Measurements from ENCODE around the gene MIER2. TPM values are rescaled to one million over a fixed set of nuclear protein-coding genes. Genes with fewer than 3 reads are reported as not detected.

Gene MIER2
- polyA plus RNA-seq, 1 of the 3 experiments (the other 2 are of a cell fraction), result 15.9 TPM

DNA sequence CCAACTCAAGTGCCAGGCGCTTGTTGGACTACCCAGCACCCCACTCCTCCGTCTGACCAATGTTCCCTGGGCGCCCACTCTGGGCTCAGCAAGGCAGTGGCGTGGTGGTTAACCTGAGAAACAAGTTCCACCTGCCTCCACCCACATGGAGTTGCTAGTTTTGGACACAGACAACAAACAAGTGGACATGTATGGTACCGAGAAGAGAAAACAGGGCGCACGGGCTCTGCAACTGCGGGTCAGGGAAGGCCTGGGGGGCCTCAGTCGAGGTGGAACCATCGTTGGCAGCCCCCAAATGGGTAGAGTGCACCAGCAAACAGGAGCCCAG, 2.5 kb downstream of the MIER2 start:
- POLR2A ChIA-PET, result no interaction called here
- TF ChIP-seq TEAD4 (IDR thresholded peaks at IDR 0.05; ENCODE audit: borderline replicate concordance, insufficient read depth), result no peak
- TF ChIP-seq EP300 (IDR thresholded peaks at IDR 0.05; ENCODE audit: borderline replicate concordance in 1 of 2, low read depth in 1 of 2, low read length in 1 of 2), result no peak
- TF ChIP-seq JUND (IDR thresholded peaks at IDR 0.05), result no peak
- TF ChIP-seq, protein P1, sequence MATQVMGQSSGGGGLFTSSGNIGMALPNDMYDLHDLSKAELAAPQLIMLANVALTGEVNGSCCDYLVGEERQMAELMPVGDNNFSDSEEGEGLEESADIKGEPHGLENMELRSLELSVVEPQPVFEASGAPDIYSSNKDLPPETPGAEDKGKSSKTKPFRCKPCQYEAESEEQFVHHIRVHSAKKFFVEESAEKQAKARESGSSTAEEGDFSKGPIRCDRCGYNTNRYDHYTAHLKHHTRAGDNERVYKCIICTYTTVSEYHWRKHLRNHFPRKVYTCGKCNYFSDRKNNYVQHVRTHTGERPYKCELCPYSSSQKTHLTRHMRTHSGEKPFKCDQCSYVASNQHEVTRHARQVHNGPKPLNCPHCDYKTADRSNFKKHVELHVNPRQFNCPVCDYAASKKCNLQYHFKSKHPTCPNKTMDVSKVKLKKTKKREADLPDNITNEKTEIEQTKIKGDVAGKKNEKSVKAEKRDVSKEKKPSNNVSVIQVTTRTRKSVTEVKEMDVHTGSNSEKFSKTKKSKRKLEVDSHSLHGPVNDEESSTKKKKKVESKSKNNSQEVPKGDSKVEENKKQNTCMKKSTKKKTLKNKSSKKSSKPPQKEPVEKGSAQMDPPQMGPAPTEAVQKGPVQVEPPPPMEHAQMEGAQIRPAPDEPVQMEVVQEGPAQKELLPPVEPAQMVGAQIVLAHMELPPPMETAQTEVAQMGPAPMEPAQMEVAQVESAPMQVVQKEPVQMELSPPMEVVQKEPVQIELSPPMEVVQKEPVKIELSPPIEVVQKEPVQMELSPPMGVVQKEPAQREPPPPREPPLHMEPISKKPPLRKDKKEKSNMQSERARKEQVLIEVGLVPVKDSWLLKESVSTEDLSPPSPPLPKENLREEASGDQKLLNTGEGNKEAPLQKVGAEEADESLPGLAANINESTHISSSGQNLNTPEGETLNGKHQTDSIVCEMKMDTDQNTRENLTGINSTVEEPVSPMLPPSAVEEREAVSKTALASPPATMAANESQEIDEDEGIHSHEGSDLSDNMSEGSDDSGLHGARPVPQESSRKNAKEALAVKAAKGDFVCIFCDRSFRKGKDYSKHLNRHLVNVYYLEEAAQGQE (IDR thresholded peaks at IDR 0.05; ENCODE audit: low read depth, low read length), result no peak
- TF ChIP-seq, protein P2, sequence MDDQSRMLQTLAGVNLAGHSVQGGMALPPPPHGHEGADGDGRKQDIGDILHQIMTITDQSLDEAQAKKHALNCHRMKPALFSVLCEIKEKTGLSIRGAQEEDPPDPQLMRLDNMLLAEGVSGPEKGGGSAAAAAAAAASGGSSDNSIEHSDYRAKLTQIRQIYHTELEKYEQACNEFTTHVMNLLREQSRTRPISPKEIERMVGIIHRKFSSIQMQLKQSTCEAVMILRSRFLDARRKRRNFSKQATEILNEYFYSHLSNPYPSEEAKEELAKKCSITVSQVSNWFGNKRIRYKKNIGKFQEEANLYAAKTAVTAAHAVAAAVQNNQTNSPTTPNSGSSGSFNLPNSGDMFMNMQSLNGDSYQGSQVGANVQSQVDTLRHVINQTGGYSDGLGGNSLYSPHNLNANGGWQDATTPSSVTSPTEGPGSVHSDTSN (IDR thresholded peaks at IDR 0.05), result no peak
- no peak for TF ChIP-seq MEF2A (IDR thresholded peaks at IDR 0.05; ENCODE audit: borderline replicate concordance, low read depth)
- TF ChIP-seq NFIC (IDR thresholded peaks at IDR 0.05; ENCODE audit: borderline replicate concordance), result no peak
- no peak for TF ChIP-seq GATA2 (CRISPR knock-in tag; IDR thresholded peaks at IDR 0.05)
- no peak for TF ChIP-seq TCF12 (IDR thresholded peaks at IDR 0.05)
- TF ChIP-seq RXRA (IDR thresholded peaks at IDR 0.05; ENCODE audit: borderline replicate concordance, low read depth), result no peak
- no peak for TF ChIP-seq RCOR1 (IDR thresholded peaks at IDR 0.05; ENCODE audit: low read length)
- no peak for TF ChIP-seq EZH2phosphoT487 (IDR thresholded peaks at IDR 0.05; ENCODE audit: borderline replicate concordance, low read depth)
- TF ChIP-seq ELF1 (IDR thresholded peaks at IDR 0.05), result no peak
- DNase-seq, result no peak
- Histone ChIP-seq H4K20me1 (ENCODE audit: insufficient read depth) (peaks cover 58% of the 10 kb centered on the region), H3K79me2 (ENCODE audit: insufficient read depth) (peaks cover 71% of the 10 kb centered on the region), H3K4me2 (peak overlapping the region; percentile 95), H3K9me3 (no peaks in the 10 kb centered on the region), H3K36me3 (replicated peaks in 1 of 2; ENCODE audit: control insufficient read depth in 1 of 2, insufficient read depth in 2 of 2, low read length in 1 of 2) (peaks cover 7 to 9% of the 10 kb centered on the region in 2 experiments), H3F3A (replicated peaks; ENCODE audit: insufficient read depth) (no peaks in the 10 kb centered on the region), H3K4me1 (ENCODE audit: control insufficient read depth in 1 of 2, insufficient read depth in 2 of 2, low read depth in 1 of 2, low read length in 1 of 2) (peaks cover 20 to 31% of the 10 kb centered on the region in 2 experiments), H3K27me3 (ENCODE audit: insufficient read depth) (no peaks in the 10 kb centered on the region), H2AFZ (ENCODE audit: low read depth) (no peak overlapping the region), H3K9me2 (no peaks in the 10 kb centered on the region), H3K4me3 (ENCODE audit: low read depth in 2 of 2, low read length in 1 of 2) (peak overlapping the region in 1 of 2 experiments; percentile 78; a peak in 2 of 4 replicates), H3K9ac (no peak overlapping the region), H3K27ac (ENCODE audit: low read depth in 2 of 2, low read length in 1 of 2) (peak overlapping the region in 1 of 2 experiments; percentile 32; a peak in 1 of 4 replicates)
- 94% methylated on average over 10 of the region's 10 CpGs for WGBS (ENCODE audit: low lambda C conversion rate)
- CTCF ChIA-PET, result no interaction called here

DNA sequence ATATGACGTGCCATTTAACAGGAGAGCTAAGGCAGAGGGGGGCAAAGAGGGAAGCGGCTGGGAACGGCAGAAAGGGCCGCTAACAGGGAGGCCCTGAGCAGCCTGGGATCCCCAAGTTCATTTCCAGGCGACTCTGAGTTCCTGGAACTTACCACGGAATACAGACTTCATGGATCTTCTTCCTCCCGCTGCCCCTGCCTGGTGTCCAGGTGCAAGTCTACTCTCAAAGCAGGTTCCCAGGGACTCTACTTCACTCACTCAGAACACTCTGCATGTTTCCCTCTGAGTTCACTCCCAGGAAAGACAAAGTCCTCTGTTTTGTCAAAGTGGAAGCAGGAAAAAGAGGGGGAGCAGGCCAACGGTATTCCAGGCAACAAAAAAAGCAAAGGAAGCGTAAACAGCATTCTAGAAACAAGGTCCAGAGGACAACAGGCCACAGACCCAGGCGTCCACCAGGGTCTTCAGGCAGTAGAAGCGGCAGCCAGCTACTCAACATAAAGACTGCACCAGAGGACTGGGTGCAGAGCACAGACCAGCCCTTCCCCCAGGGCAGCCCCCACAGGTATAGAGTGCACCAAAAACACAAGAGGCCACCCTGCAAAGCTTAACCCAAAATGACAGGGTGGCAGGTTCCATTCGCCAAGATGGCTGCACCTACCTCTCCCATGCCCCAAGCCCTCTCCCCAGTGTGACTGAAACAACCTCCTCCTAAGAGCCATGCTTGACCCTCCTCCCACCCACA, 3.0 kb downstream of the MIER2 start:
- no peak for DNase-seq
- Histone ChIP-seq H3K9ac (no peak overlapping the region), H3K9me2 (no peaks in the 10 kb centered on the region), H3K79me2 (ENCODE audit: insufficient read depth) (peaks cover 76% of the 10 kb centered on the region), H3K4me2 (peak overlapping the region; percentile 95), H3F3A (replicated peaks; ENCODE audit: insufficient read depth) (no peaks in the 10 kb centered on the region), H4K20me1 (ENCODE audit: insufficient read depth) (peaks cover 62% of the 10 kb centered on the region), H3K4me3 (ENCODE audit: low read depth in 2 of 2, low read length in 1 of 2) (peak overlapping the region in 1 of 2 experiments; percentile 78; a peak in 1 of 4 replicates), H3K27ac (ENCODE audit: low read depth in 2 of 2, low read length in 1 of 2) (no peak overlapping the region), H3K36me3 (replicated peaks in 1 of 2; ENCODE audit: control insufficient read depth in 1 of 2, insufficient read depth in 2 of 2, low read length in 1 of 2) (peaks cover 7 to 9% of the 10 kb centered on the region in 2 experiments), H3K27me3 (ENCODE audit: insufficient read depth) (no peaks in the 10 kb centered on the region), H3K4me1 (ENCODE audit: control insufficient read depth in 1 of 2, insufficient read depth in 2 of 2, low read depth in 1 of 2, low read length in 1 of 2) (peaks cover 20 to 31% of the 10 kb centered on the region in 2 experiments), H3K9me3 (no peaks in the 10 kb centered on the region), H2AFZ (ENCODE audit: low read depth) (no peak overlapping the region)
- ChIA-PET POLR2A (no interaction called here), CTCF (no interaction called here)
- 91% methylated on average over 10 of the region's 12 CpGs for WGBS (ENCODE audit: low lambda C conversion rate)
- TF ChIP-seq RAD21 (IDR thresholded peaks at IDR 0.05; ENCODE audit: low read length), result no peak
- no peak for TF ChIP-seq FOXM1 (IDR thresholded peaks at IDR 0.05; ENCODE audit: low read depth)
- no peak for TF ChIP-seq MXI1 (IDR thresholded peaks at IDR 0.05; ENCODE audit: low read depth, low read length)
- TF ChIP-seq, protein P3, sequence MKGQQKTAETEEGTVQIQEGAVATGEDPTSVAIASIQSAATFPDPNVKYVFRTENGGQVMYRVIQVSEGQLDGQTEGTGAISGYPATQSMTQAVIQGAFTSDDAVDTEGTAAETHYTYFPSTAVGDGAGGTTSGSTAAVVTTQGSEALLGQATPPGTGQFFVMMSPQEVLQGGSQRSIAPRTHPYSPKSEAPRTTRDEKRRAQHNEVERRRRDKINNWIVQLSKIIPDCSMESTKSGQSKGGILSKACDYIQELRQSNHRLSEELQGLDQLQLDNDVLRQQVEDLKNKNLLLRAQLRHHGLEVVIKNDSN (IDR thresholded peaks at IDR 0.05; ENCODE audit: borderline replicate concordance, low read depth), result no peak
- TF ChIP-seq, protein P4, sequence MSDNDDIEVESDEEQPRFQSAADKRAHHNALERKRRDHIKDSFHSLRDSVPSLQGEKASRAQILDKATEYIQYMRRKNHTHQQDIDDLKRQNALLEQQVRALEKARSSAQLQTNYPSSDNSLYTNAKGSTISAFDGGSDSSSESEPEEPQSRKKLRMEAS (IDR thresholded peaks at IDR 0.05; ENCODE audit: low read depth), result no peak
- no peak for TF ChIP-seq TAF1 (IDR thresholded peaks at IDR 0.05; ENCODE audit: borderline replicate concordance, low read depth, low read length)
- TF ChIP-seq, protein P5, sequence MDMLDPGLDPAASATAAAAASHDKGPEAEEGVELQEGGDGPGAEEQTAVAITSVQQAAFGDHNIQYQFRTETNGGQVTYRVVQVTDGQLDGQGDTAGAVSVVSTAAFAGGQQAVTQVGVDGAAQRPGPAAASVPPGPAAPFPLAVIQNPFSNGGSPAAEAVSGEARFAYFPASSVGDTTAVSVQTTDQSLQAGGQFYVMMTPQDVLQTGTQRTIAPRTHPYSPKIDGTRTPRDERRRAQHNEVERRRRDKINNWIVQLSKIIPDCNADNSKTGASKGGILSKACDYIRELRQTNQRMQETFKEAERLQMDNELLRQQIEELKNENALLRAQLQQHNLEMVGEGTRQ (IDR thresholded peaks at IDR 0.05; ENCODE audit: borderline replicate concordance, low read depth, low read length), result no peak
- no peak for TF ChIP-seq RCOR1 (IDR thresholded peaks at IDR 0.05; ENCODE audit: low read length)
- no peak for TF ChIP-seq TEAD4 (IDR thresholded peaks at IDR 0.05; ENCODE audit: borderline replicate concordance, insufficient read depth)
- TF ChIP-seq SIN3A (IDR thresholded peaks at IDR 0.05; ENCODE audit: borderline replicate concordance, low read depth, low read length), result no peak
